ENCODE measurements around the gene CAPN15. TPM values are rescaled to one million over a fixed set of nuclear protein-coding genes. Genes with fewer than 3 reads are reported as not detected.

Gene CAPN15
- total RNA-seq, 1 donor from 2014 or later = 31.9 TPM

GRCh38 chr16:598823-599739 lies 71.6 kb downstream of the CAPN15 start:
- H3K4me3 ChIP-seq (ENCODE audit: low read depth, low read length) = no peak overlapping the region
- no peak for TF ChIP-seq CTCF (IDR thresholded peaks at IDR 0.05; ENCODE audit: insufficient read depth, low read length, severe bottlenecking)
- FAIRE-seq (no peak), DNase-seq (ENCODE audit: low read depth) (no peak)
- peaks cover 12% of the 10 kb centered on the region for H3K36me3 ChIP-seq (ENCODE audit: control insufficient read depth, insufficient read depth, low read length)
- H3K27me3 ChIP-seq (ENCODE audit: control insufficient read depth, insufficient read depth, low read length) = no peaks in the 10 kb centered on the region

GRCh38 chr16:600781-601180 lies 73.3 kb downstream of the CAPN15 start:
- DNase-seq (ENCODE audit: low read depth) = no peak
- Histone ChIP-seq H3K27me3 (ENCODE audit: control insufficient read depth, insufficient read depth, low read length) (no peaks in the 10 kb centered on the region), H3K4me3 (ENCODE audit: low read depth, low read length) (no peak overlapping the region), H3K36me3 (ENCODE audit: control insufficient read depth, insufficient read depth, low read length) (peaks cover 12% of the 10 kb centered on the region)
- no peak for FAIRE-seq
- TF ChIP-seq CTCF (IDR thresholded peaks at IDR 0.05; ENCODE audit: insufficient read depth, low read length, severe bottlenecking) = peak; percentile 27

- Histone ChIP-seq H3K36me3 (ENCODE audit: control insufficient read depth, insufficient read depth, low read length) (peaks cover 6% of the 10 kb centered on the region), H3K4me3 (ENCODE audit: low read depth, low read length) (no peak overlapping the region), H3K27me3 (ENCODE audit: control insufficient read depth, insufficient read depth, low read length) (no peaks in the 10 kb centered on the region)
- no peak for FAIRE-seq
- no peak for TF ChIP-seq CTCF (IDR thresholded peaks at IDR 0.05; ENCODE audit: insufficient read depth, low read length, severe bottlenecking)
- no peak for DNase-seq (ENCODE audit: low read depth)
Measured at GRCh38 chr16:603933-604332, 76.4 kb downstream of the CAPN15 start.

Other genes with a start within 250 kb of the CAPN15 start
- gene ARHGDIG, start 247.1 kb upstream of the CAPN15 start, total RNA-seq = 0.51 TPM in 1 of 2 replicates, not detected in the other
- under 0.01 TPM in 1 of 2 replicates, not detected in the other for gene PDIA2, start 244.5 kb upstream of the CAPN15 start, total RNA-seq
- gene AXIN1, start 175.0 kb upstream of the CAPN15 start, total RNA-seq = 49.0 and 49.5 TPM in 2 replicates
- 104 and 113 TPM in 2 replicates for gene MRPL28, start 157.2 kb upstream of the CAPN15 start, total RNA-seq
- 44.2 and 46.3 TPM in 2 replicates for gene PGAP6, start 145.7 kb upstream of the CAPN15 start, total RNA-seq
- gene NME4, start 130.5 kb upstream of the CAPN15 start, total RNA-seq = 35.3 and 64.0 TPM in 2 replicates
- gene DECR2, start 125.8 kb upstream of the CAPN15 start, total RNA-seq = 3.7 and 7.6 TPM in 2 replicates
- 9.6 and 10.5 TPM in 2 replicates for gene RAB11FIP3, start 102.1 kb upstream of the CAPN15 start, total RNA-seq
- gene PRR35, start 32.7 kb downstream of the CAPN15 start, total RNA-seq = not detected in 2 replicates
- gene NHLRC4, start 39.3 kb downstream of the CAPN15 start, total RNA-seq = under 0.01 TPM in 2 replicates
- gene PIGQ, start 42.3 kb downstream of the CAPN15 start, total RNA-seq = 17.2 and 17.9 TPM in 2 replicates
- 10.8 and 16.8 TPM in 2 replicates for gene RAB40C, start 62.4 kb downstream of the CAPN15 start, total RNA-seq
- gene WFIKKN1, start 103.3 kb downstream of the CAPN15 start, total RNA-seq = 0.13 TPM in 1 of 2 replicates, not detected in the other
- gene METTL26, start 108.6 kb downstream of the CAPN15 start, total RNA-seq = 50.8 and 55.3 TPM in 2 replicates
- gene MCRIP2, start 114.1 kb downstream of the CAPN15 start, total RNA-seq = 30.2 and 45.0 TPM in 2 replicates
- gene WDR90, start 121.7 kb downstream of the CAPN15 start, total RNA-seq = 4.2 and 7.2 TPM in 2 replicates
- 44.5 and 52.4 TPM in 2 replicates for gene RHOT2, start 140.4 kb downstream of the CAPN15 start, total RNA-seq
- 9.2 and 14.0 TPM in 2 replicates for gene RHBDL1, start 148.0 kb downstream of the CAPN15 start, total RNA-seq
- 159 and 204 TPM in 2 replicates for gene STUB1, start 152.7 kb downstream of the CAPN15 start, total RNA-seq
- 15.9 and 16.8 TPM in 2 replicates for gene JMJD8, start 156.6 kb downstream of the CAPN15 start, total RNA-seq
- 3.4 and 4.0 TPM in 2 replicates for gene WDR24, start 162.7 kb downstream of the CAPN15 start, total RNA-seq
- 0.53 and 0.64 TPM in 2 replicates for gene FBXL16, start 178.1 kb downstream of the CAPN15 start, total RNA-seq
- gene METRN, start 187.4 kb downstream of the CAPN15 start, total RNA-seq = 63.7 and 143 TPM in 2 replicates
- gene ANTKMT, start 193.4 kb downstream of the CAPN15 start, total RNA-seq = 23.3 and 35.0 TPM in 2 replicates
- 0.90 and 1.6 TPM in 2 replicates for gene CCDC78, start 198.7 kb downstream of the CAPN15 start, total RNA-seq
- gene HAGHL, start 199.4 kb downstream of the CAPN15 start, total RNA-seq = 25.2 and 33.2 TPM in 2 replicates
- 33.2 and 43.1 TPM in 2 replicates for gene CIAO3, start 213.3 kb downstream of the CAPN15 start, total RNA-seq
- gene MSLN, start 233.0 kb downstream of the CAPN15 start, total RNA-seq = 2.6 and 4.5 TPM in 2 replicates

Measured in bronchial epithelial cell (primary cell).